CD4-positive, alpha-beta T cell treated with Interferon alpha-2 for 1 hour (primary cell): Measurements from ENCODE around the gene ZCRB1.

Source experiments
- DNase-seq, 2 donors: peaks; one replicate each; pipeline ENCODE4 v3.0.0-alpha.2; 2020 to 2022

ZCRB1 gene

DNA sequence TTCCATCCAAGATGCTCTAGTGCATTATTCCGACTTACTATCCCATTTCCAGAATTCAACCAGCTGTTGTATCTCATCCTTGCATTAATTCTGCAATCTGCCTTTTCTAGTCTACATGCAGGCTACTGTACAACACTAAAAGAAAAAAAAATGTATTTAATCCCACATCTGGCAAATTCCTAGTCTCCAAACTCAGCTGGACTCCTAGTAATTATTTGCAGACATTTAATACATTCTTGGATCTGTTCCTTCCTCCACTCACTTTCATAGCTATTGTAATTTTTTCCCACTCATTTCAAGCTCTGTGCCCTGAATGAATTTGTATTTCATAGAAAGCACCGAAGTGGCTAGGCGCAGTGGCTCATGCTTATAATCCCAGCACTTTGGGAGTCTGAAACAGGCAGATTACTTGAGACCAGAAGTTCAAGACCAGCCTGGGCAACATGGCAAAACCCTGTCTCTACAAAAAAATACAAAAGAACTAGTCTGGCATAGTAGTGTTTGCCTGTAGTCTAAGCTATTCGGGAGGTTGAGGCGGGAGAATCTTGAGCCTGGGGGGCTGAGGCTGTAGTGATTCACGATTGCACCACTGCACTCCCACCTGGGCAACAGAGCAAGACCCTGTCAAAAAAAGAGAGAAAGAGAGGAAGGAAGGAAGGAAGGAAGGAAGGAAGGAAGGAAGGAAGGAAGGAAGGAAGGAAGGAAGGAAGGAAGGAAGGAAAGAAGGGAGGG, 48.3 kb downstream of the ZCRB1 start:
- DNase-seq, result no peak

DNA sequence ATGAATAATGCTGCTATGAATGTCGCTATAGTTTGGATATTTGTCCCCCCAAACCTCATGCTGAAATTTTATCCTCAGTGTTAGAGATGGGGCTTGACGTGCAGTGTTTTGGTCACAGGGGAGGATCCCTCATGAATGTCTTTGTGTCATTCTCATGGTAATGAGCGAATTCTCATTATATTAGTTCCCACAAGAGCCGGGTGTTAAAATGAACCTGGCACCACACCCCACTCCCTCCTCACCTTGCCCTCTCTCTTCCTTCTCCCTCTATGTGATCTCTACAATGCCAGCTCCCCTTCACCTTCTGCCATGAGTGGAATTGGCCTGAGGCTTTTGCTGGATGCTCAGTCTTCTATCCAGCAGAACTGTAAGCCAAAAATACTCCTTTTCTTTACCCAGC, 50.4 kb downstream of the ZCRB1 start:
- DNase-seq, result no peak

DNA sequence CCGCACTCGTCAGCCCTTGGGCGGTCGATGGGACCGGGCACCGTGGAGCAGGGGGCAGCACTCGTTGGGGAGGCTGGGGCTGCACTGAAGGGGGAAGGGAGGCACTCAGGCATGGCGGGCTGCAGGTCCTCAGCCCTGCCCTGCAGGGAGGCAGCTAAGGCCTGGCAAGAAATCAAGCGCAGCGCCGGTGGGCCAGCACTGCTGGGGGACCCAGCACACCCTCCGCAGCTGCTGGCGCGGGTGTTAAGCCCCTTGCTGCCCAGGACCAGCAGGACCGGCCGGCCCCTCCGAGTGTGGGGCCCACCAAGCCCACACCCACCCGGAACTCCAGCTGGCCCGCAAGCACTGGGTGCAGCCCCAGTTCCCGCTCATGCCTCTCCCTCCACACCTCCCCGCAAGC, 52.2 kb downstream of the ZCRB1 start:
- DNase-seq, result no peak

DNA sequence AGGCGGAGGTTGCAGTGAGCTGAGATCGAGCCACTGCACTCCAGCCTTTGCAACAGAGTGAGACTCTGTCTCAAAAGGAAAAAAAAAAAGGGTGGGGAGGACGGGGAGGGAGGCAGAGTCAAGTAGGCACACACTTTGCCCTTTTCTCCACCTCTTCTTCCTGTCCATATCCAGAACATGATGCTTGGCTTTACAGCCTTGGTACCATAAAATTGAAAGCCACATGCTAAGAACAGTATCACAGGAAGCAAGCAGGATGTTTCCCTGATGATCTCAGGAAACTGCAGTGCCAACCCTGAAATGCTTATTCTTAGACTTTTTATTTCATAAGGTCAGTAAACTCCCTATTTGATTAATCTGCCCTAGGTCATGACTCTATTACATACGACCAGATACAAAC, 55.3 kb downstream of the ZCRB1 start:
- no peak for DNase-seq

DNA sequence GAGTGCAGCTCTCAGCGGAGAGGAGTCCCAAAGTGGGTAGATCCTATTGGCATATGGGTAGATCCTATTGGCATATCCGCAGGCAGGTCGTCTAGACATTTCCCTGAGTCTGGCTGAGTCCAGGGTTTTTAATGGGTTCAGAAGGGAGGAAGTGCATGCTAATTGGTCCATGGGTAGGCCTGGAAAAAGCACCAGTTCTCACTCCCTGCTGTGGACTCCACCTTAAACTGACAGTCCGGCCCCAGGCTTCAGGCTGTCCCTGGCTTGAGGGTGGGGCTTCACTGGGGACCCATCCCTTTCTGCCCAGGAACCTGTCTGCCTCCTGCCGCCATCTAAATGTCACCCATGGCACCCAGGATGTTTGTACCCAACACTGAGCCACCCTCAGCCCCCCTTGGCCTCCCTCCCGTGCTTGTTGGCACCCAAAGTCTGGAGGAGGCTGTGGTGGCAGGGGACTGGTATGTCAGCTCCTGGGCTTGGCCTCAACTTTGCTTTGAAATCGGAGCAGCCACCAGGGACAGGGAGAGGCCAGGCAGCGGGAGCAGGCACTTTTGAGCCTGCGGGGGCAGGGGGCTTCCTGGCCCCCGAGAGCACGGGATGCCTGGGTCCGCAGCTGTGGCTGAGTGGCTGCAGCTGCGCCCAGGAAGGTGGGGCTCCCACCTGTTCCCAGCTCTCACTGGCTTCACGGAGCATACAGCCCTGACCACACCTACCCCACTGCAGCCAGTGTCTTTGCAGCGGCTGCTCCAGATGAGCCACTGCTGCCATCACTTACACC, 58.3 kb downstream of the ZCRB1 start:
- no peak for DNase-seq

DNA sequence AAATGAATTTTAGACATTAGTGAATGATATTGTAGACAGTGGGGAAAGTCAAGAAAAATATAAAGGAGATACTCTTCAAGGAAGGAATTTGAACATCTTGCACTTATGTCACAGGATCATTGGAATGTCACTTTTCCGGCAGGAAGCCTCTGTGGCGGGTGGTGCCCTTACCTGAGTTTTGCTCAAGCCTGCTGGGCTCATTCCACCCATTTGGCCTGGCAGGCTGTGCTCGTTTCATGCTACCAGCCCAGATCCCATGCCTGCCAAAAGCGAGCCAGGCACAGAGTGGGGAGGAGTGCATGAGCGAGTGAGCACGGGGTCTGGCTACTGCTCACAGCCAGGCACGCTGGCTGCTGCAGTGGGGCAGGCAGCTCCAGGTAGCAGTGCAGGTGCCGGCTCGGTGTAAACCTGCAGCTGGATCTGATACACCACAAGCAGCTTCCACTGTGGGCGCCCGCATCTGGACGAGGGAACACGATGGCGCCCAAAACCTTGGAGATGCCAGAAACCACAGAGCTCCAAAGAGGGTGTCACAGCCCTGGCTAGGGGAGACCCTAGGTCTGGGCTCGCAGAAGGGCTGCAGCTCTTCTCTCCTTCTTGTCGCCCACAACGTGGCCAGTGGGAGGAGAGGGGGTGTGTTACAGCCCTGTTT, 59.2 kb downstream of the ZCRB1 start:
- DNase-seq, result no peak

DNA sequence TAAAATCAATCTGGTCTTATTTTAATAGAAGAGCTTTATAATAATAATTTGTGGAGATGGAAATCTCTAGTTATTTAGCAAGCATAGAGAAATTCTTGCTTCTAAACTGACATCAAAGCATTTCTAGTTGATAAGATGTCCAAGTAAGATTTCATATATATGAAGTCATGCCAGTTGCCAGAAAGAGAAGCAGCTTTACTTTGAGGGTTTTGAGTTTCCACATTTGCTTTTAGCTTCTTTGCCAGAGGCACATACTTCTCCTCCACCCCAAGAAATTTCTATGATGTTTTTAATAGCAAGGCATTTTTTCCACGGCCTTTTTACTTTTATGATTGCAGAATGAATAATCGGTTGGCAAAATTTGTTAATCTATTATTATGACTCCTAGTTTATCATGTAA, 63.6 kb downstream of the ZCRB1 start:
- DNase-seq, result no peak
